GM12878 (cell line): ENCODE measurements around the gene FGFR4. TPM values are rescaled to one million over a fixed set of nuclear protein-coding genes. Genes with fewer than 3 reads are reported as not detected.

ENCODE experiments used
- ATAC-seq: fragments of 200-7000 bp; cut with Tn5 transposase; 3 replicates; pipeline ENCODE4 v1.9.1; 2020; ENCODE audit warnings: mild to moderate bottlenecking, moderate library complexity
- BruUV-seq: library from RNA; stranded (reverse); fragments of 400-500 nt; replicated peaks from 2 replicates; lab custom pipeline; 2021; lab: Mats Ljungman, UMichigan
- CTCF ChIA-PET: fragments of 300-600 bp; sonication (Branson Sonifier 250); formaldehyde crosslinking; extraction: SDS; loops from one replicate; lab custom pipeline; 2021; ENCODE audit warnings: inconsistent platforms; lab: Yijun Ruan, JAX
- POLR2A ChIA-PET: fragments of 350-600 bp; formaldehyde crosslinking; extraction: SDS; loops from one replicate; lab custom pipeline; 2021; ENCODE audit warnings: inconsistent platforms; lab: Charles Lee
- RAD21 ChIA-PET: fragments of 300-600 bp; sonication (Branson Sonifier 250); formaldehyde crosslinking; loops from one replicate; lab custom pipeline; 2023; ENCODE audit warnings: antibody characterized with exemption; ENCODE audit not compliant: unreplicated experiment; lab: Charles Lee
- SMC1A ChIA-PET: fragments of 300-600 bp; sonication (Branson Sonifier 250); formaldehyde crosslinking; loops from one replicate; lab custom pipeline; 2023; ENCODE audit not compliant: unreplicated experiment, uncharacterized antibody; lab: Charles Lee
- DNase-seq: peaks from one replicate; pipeline ENCODE4 v3.0.0-alpha.2; 2011; ENCODE audit warnings: low read depth, low spot score
- FAIRE-seq: peaks from 3 replicates; lab custom pipeline; 2011; peaks lifted over from hg19 to GRCh38; lab: Jason Lieb, UNC
- H2AFZ ChIP-seq: 2 replicates; pipeline ENCODE4 v1.6.0; 2011; ENCODE audit warnings: low read depth, low read length, control low read depth; ENCODE audit not compliant: control insufficient read depth
- H3K27ac ChIP-seq: 2 replicates; pipeline ENCODE4 v1.5.1; 2011; ENCODE audit warnings: control low read depth; ENCODE audit not compliant: control insufficient read depth, insufficient read depth
- H3K27me3 ChIP-seq, 2 experiments: replicated peaks in 1 of 2; 2 replicates each; pipeline versions ENCODE4 v1.6.0 to v1.6.1; 2011; ENCODE audit warnings: low read length in 1 of 2; ENCODE audit not compliant: control insufficient read depth in 2 of 2, insufficient read depth in 2 of 2
- H3K36me3 ChIP-seq, 2 experiments: 2 replicates each; pipeline ENCODE4 v1.5.1; 2011; ENCODE audit warnings: low read length in 1 of 2; ENCODE audit not compliant: control insufficient read depth in 2 of 2, insufficient read depth in 2 of 2
- H3K4me1 ChIP-seq: 2 replicates; pipeline ENCODE4 v1.6.1; 2011; ENCODE audit warnings: mild to moderate bottlenecking, low read length, moderate library complexity, mixed read lengths; ENCODE audit not compliant: control insufficient read depth, insufficient read depth
- H3K4me2 ChIP-seq: 2 replicates; pipeline ENCODE4 v1.6.0; 2011; ENCODE audit warnings: control low read depth; ENCODE audit not compliant: control insufficient read depth, insufficient read depth
- H3K4me3 ChIP-seq: fragments of 200-600 bp; sonication (generic); 2 replicates; pipeline ENCODE4 v1.5.1; 2016
- H3K79me2 ChIP-seq: 2 replicates; pipeline ENCODE4 v1.6.0; 2011; ENCODE audit warnings: low read length; ENCODE audit not compliant: control insufficient read depth, insufficient read depth
- H3K9ac ChIP-seq: 2 replicates; pipeline ENCODE4 v1.8.0; 2011; ENCODE audit warnings: low read length, control low read depth, mixed read lengths; ENCODE audit not compliant: control insufficient read depth, insufficient read depth
- H3K9me3 ChIP-seq: replicated peaks from 3 replicates; pipeline ENCODE4 v1.5.1; 2011; ENCODE audit warnings: mild to moderate bottlenecking, low read length; ENCODE audit not compliant: control insufficient read depth, insufficient read depth
- H4K20me1 ChIP-seq: 2 replicates; pipeline ENCODE4 v1.6.0; 2011; ENCODE audit not compliant: control insufficient read depth, insufficient read depth
- FOS ChIP-seq: IDR thresholded peaks from 3 replicates; pipeline ENCODE4 v1.6.1; 2011; ENCODE audit warnings: borderline replicate concordance; ENCODE audit not compliant: insufficient read length; ENCODE audit errors: extremely low read depth
- SPI1 ChIP-seq: IDR thresholded peaks from 2 replicates; pipeline ENCODE4 v1.6.1; 2011; ENCODE audit warnings: low read depth, mild to moderate bottlenecking, low read length, moderate library complexity, borderline replicate concordance; ENCODE audit not compliant: insufficient read depth
- WGBS: methylation state at CpG from one replicate; pipeline ENCODE4 v1.1.6; 2016; ENCODE audit warnings: low lambda C conversion rate; ENCODE audit not compliant: insufficient replicate concordance, insufficient coverage; ENCODE audit errors: missing lambda C conversion rate; 5-methylcytosine and 5-hydroxymethylcytosine counted together
- in situ Hi-C: fragments of 300-500 bp; cut with MboI; formaldehyde crosslinking; loops from 9 replicates; pipeline ENCODE4 v1.14.3; 2018; ENCODE audit warnings: mixed read lengths
- intact Hi-C: fragments of 100-400 bp; cut with micrococcal nuclease; formaldehyde crosslinking; loops from one replicate; pipeline ENCODE4 v1.14.2; 2022; ENCODE audit not compliant: unreplicated experiment
- polyA plus RNA-seq, 11 experiments: library from polyadenylated mRNA; depleted of rRNA in 4 of 11; unstranded in 6 of 11; stranded (reverse) in 5 of 11; fragments of >200 nt; fragmentation: Nextera tagmentation in 4 of 11; fragmentation: Illumina TruSeq in 1 of 11; extraction: Ambion mirVana in 4 of 11; extraction: Trizol in 1 of 11; gene quantifications; 1 replicate in 1 of 11; 2 replicates in 10 of 11; pipeline versions ENCODE4 v1.2.1 to v1.2.3, GENCODE V29; 2011 to 2016; ENCODE audit warnings: inconsistent platforms in 2 of 11, missing spikeins in 2 of 11, low read depth in 1 of 11
- total RNA-seq, 4 experiments: library from RNA; depleted of rRNA in 3 of 4; stranded (reverse); fragments of >200 nt in 3 of 4; fragmentation: Illumina TruSeq in 1 of 4; extraction: Trizol in 1 of 4; gene quantifications; 2 replicates each; pipeline versions ENCODE4 v1.2.1 to v1.2.3, GENCODE V29; 2013 to 2021

FGFR4 gene
- total and polyA plus RNA-seq, 10 of the 15 experiments (the other 5 are each of a cell fraction or from before 2014, with no cell fraction given) = 0.17 to 0.77 (median 0.28) TPM; not detected in 5

- ATAC-seq = peak; percentile 50
- TF ChIP-seq SPI1 (peak; percentile 55; the same call in 1 of the 2 replicates), FOS (no peak)
- Histone ChIP-seq H3K36me3 (no peaks in the 10 kb centered on the region; a peak in 1 of 4 replicates), H2AFZ (no peak overlapping the region), H3K9ac (no peak overlapping the region), H3K79me2 (no peaks in the 10 kb centered on the region), H3K4me2 (0 out of 2 replicates have a peak overlapping the region, but pooled peaks have one; percentile 12), H3K27ac (peak overlapping the region; percentile 39; the same call in 1 of the 2 replicates), H3K4me3 (no peak overlapping the region), H4K20me1 (no peaks in the 10 kb centered on the region), H3K27me3 (no peaks in the 10 kb centered on the region), H3K9me3 (no peaks in the 10 kb centered on the region), H3K4me1 (peaks cover 10% of the 10 kb centered on the region)
- ChIA-PET POLR2A (interaction anchor here (0.8 to 0.9 kb wide), 2 partner anchors 15 to 41 kb away, joined by 3 to 4 read pairs; no protein-coding TSS in a partner anchor), CTCF (interaction anchor here (1.0 to 7.7 kb wide), 17 partner anchors 12 to 492 kb away, joined by 3 to 159 read pairs (median 5); partner anchors contain the start of gene HK3), RAD21 (interaction anchor here (1.5 to 6.6 kb wide), 4 partner anchors 9 to 410 kb away, joined by 5 to 77 read pairs (median 18); partner anchors contain the start of gene FGFR4), SMC1A (interaction anchor here (1.4 to 7.0 kb wide), 5 partner anchors 12 to 169 kb away, joined by 3 to 70 read pairs (median 10); partner anchors contain the start of gene FGFR4)
- WGBS = 82% methylated on average over 6 of the region's 6 CpGs
- in situ Hi-C loops = no loop called here
- BruUV-seq = no TSS peak
- peak; percentile 23 for FAIRE-seq
- intact Hi-C loops = loop anchor here (1.0 kb wide), 1 partner anchor 42 kb away; no protein-coding TSS in a partner anchor
- peak; percentile 2 for DNase-seq
Observed at GRCh38 chr5:177070536-177071191, 16.1 kb upstream of the FGFR4 start.
